ENCODE data around the gene BNIP5. TPM values are rescaled to one million over a fixed set of nuclear protein-coding genes. Genes with fewer than 3 reads are reported as not detected.

Gene BNIP5
- total RNA-seq, 2 experiments from 2014 or later, result not detected

Other genes with a start within 250 kb of the BNIP5 start
- 10 to 100 TPM; 63.0 to 65.1 TPM for gene MAPK13, start 206.4 kb downstream of the BNIP5 start, total RNA-seq
- gene BRPF3, start 140.1 kb downstream of the BNIP5 start, total RNA-seq, result 10 to 100 TPM; 18.0 to 26.0 TPM
- not detected for gene PNPLA1, start 66.8 kb downstream of the BNIP5 start, total RNA-seq
- gene ETV7, start 50.8 kb upstream of the BNIP5 start, total RNA-seq, result 1 to 10 TPM; 2.4 to 2.5 TPM
- under 1 TPM; 0.11 to 0.14 TPM for gene PXT1, start 106.0 kb upstream of the BNIP5 start, total RNA-seq
- 10 to 100 TPM; 46.5 to 50.6 TPM for gene KCTD20, start 106.1 kb upstream of the BNIP5 start, total RNA-seq
- gene STK38, start 210.6 kb upstream of the BNIP5 start, total RNA-seq, result 10 to 100 TPM; 24.0 to 27.0 TPM

All from activated CD4-positive, alpha-beta T cell treated with anti-CD3 and anti-CD28 coated beads for 36 hours (primary cell).